Glutamatergic neuron (in vitro differentiated cells): Measurements from ENCODE around the gene HELB. TPM values are rescaled to one million over a fixed set of nuclear protein-coding genes. Genes with fewer than 3 reads are reported as not detected.

ENCODE experiments used
- DNase-seq: peaks from one replicate; pipeline ENCODE4 v3.0.0; 2022
- H3K27ac Mint-ChIP-seq: one replicate; pipeline ENCODE4 v1.8.0; 2020; ENCODE audit warnings: mild to moderate bottlenecking, mixed read lengths, inconsistent platforms; ENCODE audit not compliant: unreplicated experiment
- H3K27me3 Mint-ChIP-seq: one replicate; pipeline ENCODE4 v1.8.0; 2020; ENCODE audit warnings: mild to moderate bottlenecking, moderate library complexity, mixed read lengths, inconsistent platforms; ENCODE audit not compliant: unreplicated experiment
- H3K36me3 Mint-ChIP-seq: one replicate; pipeline ENCODE4 v1.8.0; 2020; ENCODE audit warnings: mild to moderate bottlenecking, mixed read lengths, inconsistent platforms; ENCODE audit not compliant: unreplicated experiment
- H3K4me1 Mint-ChIP-seq: one replicate; pipeline ENCODE4 v1.8.0; 2020; ENCODE audit warnings: mild to moderate bottlenecking, low read depth, mixed read lengths, inconsistent platforms; ENCODE audit not compliant: unreplicated experiment
- H3K4me3 Mint-ChIP-seq: one replicate; pipeline ENCODE4 v1.8.0; 2020; ENCODE audit warnings: mild to moderate bottlenecking, mixed read lengths, inconsistent platforms; ENCODE audit not compliant: unreplicated experiment
- H3K9me3 Mint-ChIP-seq: one replicate; pipeline ENCODE4 v1.8.0; 2020; ENCODE audit warnings: mild to moderate bottlenecking, moderate library complexity, mixed read lengths, inconsistent platforms; ENCODE audit not compliant: unreplicated experiment
- total RNA-seq: library from RNA; stranded (reverse); fragmentation: NEBNext Ultra II Directional; extraction: Animal tissue kit (Norgen Biotek cat#: 25700); gene quantifications from one replicate; pipeline ENCODE4 v1.2.1, GENCODE V29; 2021; ENCODE audit not compliant: unreplicated experiment
- TF ChIP-seq, protein P1 (sequence below): fragments of 200-600 bp; sonication (generic); IDR thresholded peaks from one replicate; pipeline ENCODE4 v1.5.0; 2021; ENCODE audit not compliant: partially characterized antibody, unreplicated experiment

HELB gene
- total RNA-seq, 1 donor from 2014 or later: 8.9 TPM

DNA sequence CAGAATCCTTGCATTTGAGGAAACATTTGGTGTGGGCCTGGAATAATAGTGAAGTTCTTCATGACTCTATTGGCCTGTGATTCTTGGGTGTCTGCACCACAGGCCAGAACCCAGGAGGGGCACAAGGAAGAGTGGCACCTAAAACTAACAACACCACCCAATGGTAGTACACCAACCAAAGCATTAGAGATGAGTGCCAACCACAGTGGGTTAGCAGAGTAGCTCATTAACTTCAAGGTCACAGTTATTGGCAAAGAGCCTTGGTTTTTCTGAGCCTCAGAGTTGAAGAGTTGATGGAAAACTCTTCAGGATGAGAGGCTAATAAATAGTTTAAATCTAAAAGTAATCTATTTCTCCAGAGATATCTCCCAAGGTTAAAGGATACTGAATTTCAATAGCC lies 57.0 kb downstream of the HELB start:
- Mint-ChIP-seq H3K4me1 (peaks cover 6% of the 10 kb centered on the region), H3K4me3 (no peak overlapping the region), H3K36me3 (no peaks in the 10 kb centered on the region), H3K27me3 (peaks cover 5% of the 10 kb centered on the region), H3K27ac (no peak overlapping the region), H3K9me3 (peaks cover 5% of the 10 kb centered on the region)
- TF ChIP-seq, protein P1, sequence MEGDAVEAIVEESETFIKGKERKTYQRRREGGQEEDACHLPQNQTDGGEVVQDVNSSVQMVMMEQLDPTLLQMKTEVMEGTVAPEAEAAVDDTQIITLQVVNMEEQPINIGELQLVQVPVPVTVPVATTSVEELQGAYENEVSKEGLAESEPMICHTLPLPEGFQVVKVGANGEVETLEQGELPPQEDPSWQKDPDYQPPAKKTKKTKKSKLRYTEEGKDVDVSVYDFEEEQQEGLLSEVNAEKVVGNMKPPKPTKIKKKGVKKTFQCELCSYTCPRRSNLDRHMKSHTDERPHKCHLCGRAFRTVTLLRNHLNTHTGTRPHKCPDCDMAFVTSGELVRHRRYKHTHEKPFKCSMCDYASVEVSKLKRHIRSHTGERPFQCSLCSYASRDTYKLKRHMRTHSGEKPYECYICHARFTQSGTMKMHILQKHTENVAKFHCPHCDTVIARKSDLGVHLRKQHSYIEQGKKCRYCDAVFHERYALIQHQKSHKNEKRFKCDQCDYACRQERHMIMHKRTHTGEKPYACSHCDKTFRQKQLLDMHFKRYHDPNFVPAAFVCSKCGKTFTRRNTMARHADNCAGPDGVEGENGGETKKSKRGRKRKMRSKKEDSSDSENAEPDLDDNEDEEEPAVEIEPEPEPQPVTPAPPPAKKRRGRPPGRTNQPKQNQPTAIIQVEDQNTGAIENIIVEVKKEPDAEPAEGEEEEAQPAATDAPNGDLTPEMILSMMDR: no peak
- DNase-seq: no peak

DNA sequence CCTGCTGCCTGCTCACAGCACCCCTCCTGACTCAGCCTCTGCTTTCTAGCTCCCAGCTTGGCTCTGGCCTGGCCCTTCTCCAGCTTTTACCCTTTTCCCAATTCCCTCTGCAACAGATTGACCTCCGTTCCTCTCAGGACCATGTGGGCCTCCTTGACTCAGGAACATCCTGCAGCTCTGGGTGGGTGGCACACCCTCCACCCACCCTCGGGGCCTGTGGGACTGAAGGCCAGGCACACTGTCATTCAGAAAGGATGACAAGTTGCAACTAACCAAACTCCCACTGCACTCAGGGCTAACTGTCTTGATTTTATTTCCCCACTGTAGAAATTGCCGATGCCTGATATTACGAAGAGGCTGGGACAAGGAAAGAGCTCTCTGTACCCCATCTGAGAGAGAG lies 59.4 kb downstream of the HELB start:
- TF ChIP-seq, protein P1: no peak
- Mint-ChIP-seq H3K4me1 (peaks cover 6% of the 10 kb centered on the region), H3K9me3 (peaks cover 3% of the 10 kb centered on the region), H3K27ac (peak overlapping the region; percentile 44), H3K36me3 (no peaks in the 10 kb centered on the region), H3K4me3 (no peak overlapping the region), H3K27me3 (peaks cover 1% of the 10 kb centered on the region)
- DNase-seq: no peak

DNA sequence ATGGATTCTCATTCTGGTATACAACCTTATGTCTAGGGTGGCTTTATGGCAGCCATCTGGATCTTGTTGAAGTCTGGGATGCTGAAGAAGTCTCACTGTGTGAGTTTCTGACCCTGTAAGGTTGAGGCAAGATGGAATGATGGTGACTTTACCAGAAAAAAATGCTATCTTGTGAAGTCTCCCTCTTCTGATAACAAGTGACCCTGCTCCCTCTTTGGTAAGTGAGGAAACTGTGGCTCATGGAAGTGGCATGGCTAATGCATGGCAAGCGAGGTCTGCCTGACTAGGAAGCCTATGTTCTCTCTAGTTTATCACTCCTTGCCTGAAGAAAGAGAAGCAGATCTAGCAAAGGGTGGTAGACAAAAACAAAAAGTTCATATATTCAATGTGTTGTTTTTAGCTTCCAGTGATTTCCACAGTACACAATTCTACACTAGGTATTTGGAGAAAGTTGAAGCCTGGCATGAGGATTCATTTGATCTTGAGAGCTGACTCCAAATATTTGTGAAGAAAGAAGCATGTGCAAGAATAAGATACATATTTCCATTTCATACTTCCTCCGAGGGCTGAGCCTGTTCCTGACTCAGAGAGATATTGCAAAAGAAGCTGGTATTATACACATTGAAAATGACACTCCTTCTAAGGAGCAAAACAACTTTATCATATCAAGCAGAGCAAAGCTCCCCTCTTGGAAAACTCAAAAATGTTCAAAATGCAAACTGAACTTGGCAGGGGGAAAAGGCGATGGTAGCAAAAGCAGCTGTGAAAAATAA lies 63.6 kb downstream of the HELB start:
- no peak for DNase-seq
- Mint-ChIP-seq H3K27ac (no peak overlapping the region), H3K4me3 (no peak overlapping the region), H3K27me3 (peaks cover 1% of the 10 kb centered on the region), H3K4me1 (peaks cover 15% of the 10 kb centered on the region), H3K36me3 (no peaks in the 10 kb centered on the region), H3K9me3 (peaks cover 2% of the 10 kb centered on the region)
- TF ChIP-seq, protein P1: no peak

DNA sequence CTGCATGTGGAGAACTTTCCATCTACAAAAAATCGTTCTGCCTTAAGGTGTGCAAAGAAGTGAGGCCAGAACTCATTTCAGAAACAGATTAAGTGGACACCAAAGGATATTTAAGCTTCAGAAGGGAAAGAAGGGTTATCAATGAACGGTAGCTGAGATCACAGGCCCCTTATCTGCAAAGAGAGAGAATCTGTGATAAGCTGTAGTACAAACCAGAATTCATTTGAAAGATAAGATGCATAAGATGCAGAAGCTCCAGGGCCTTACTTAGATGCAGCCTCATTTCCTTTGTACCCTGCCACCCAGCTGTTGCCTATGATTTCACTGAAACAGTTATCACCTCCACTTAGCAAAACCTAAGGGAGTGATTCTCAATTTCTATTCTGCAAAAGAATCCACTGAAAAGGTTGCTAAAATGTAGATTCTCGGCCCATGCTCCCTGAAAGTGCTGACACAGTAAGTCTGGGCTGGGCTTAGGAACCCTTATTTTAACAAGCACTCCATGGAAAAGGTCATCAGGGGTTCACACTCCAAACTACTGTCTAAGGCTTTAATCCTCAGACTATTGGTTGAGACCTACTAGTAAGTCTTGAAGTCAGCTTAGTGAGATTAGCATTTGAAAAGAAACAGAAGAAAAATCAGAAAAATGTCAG lies 64.8 kb downstream of the HELB start:
- H3K36me3 Mint-ChIP-seq: no peaks in the 10 kb centered on the region
- DNase-seq: no peak
- no peaks in the 10 kb centered on the region for H3K9me3 Mint-ChIP-seq

More for the DNA sequence above, 64.8 kb downstream of the HELB start:
- Mint-ChIP-seq H3K27ac (no peak overlapping the region), H3K4me1 (peaks cover 9% of the 10 kb centered on the region), H3K27me3 (no peaks in the 10 kb centered on the region), H3K4me3 (no peak overlapping the region)
- TF ChIP-seq, protein P1: no peak
